Transverse colon (tissue), 4 donors: ENCODE measurements around the gene ESYT1.

Experiments used
- CTCF ChIP-seq, 5 experiments: fragments of 200-600 bp in 3 of 5; fragments of 450-650 bp in 2 of 5; sonication (generic) in 3 of 5; IDR thresholded peaks; 1 replicate in 2 of 5; 2 replicates in 3 of 5; pipeline ENCODE4 v1.5.1; 2016 to 2017; ENCODE audit warnings: antibody characterized with exemption in 5 of 5, inconsistent platforms in 3 of 5, mild to moderate bottlenecking in 2 of 5, moderate library complexity in 1 of 5
- EP300 ChIP-seq: sonication (generic); formaldehyde crosslinking; IDR thresholded peaks from one replicate; pipeline ENCODE4 v1.6.1; 2017; ENCODE audit warnings: antibody characterized with exemption, low read depth
- POLR2A ChIP-seq: fragments of 450-650 bp; IDR thresholded peaks from one replicate; pipeline ENCODE4 v1.6.1; 2016; ENCODE audit warnings: antibody characterized with exemption, mild to moderate bottlenecking, moderate library complexity
- POLR2AphosphoS5 ChIP-seq, 3 donors: sonication (generic); formaldehyde crosslinking; IDR thresholded peaks; one replicate each; pipeline ENCODE4 v1.6.1; 2016; ENCODE audit warnings: antibody characterized with exemption in 3 of 3

DNA sequence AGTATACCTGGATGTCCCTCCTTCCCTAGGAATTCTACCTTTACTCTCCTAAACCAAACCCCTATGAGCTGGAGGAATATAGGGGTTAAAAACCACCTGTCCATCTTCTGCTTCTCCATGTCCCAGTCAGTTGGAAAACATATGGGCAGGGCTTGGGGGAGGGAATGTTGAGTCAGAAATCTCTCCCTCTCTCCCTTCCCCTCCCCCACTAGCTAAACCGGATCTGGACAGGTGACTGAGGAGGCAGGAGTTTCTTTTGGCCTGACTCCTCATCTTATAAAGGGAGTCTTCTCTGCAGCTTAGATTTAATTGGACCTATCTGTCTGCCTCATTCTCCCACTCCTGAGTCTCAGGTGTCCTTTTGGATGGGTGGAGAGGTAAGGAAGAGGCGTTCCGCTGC is 42.0 kb upstream of the ESYT1 start:
- TF ChIP-seq CTCF (IDR thresholded peaks at IDR 0.05) (no peak), POLR2A (no peak), POLR2AphosphoS5 (IDR thresholded peaks at IDR 0.05) (peak in 1 of 3 donors; percentile 8), EP300 (peak; percentile 13)
